ENCODE results near the gene SMOC2.
"Not testable (repeated sequence)": the region's sequence is repeated elsewhere in the genome, so short reads cannot be mapped to it uniquely, and the experiment has no call there.

Gene SMOC2

GRCh38 chr6:168692193-168692914, 251.4 kb downstream of the SMOC2 start:
- DNase-seq, result no peak

- not testable (repeated sequence) for DNase-seq
Observed at GRCh38 chr6:168692915-168693257, 251.9 kb downstream of the SMOC2 start.

- not testable (repeated sequence) for DNase-seq
Observed at GRCh38 chr6:168694797-168695196, 253.8 kb downstream of the SMOC2 start.

- DNase-seq, result no peak
Observed at GRCh38 chr6:168695701-168696100, 254.7 kb downstream of the SMOC2 start.

GRCh38 chr6:168698923-168699322, 257.9 kb downstream of the SMOC2 start:
- no peak for DNase-seq

- no peak for DNase-seq
Observed at GRCh38 chr6:168699631-168700295, 258.8 kb downstream of the SMOC2 start.

GRCh38 chr6:168700880-168701279, 259.9 kb downstream of the SMOC2 start:
- no peak for DNase-seq

GRCh38 chr6:168703990-168704389, 263.0 kb downstream of the SMOC2 start:
- DNase-seq, result no peak

GRCh38 chr6:168704678-168705077, 263.7 kb downstream of the SMOC2 start:
- no peak for DNase-seq

- DNase-seq, result not testable (repeated sequence)
Observed at GRCh38 chr6:168705271-168705670, 264.3 kb downstream of the SMOC2 start.

GRCh38 chr6:168706471-168707177, 265.6 kb downstream of the SMOC2 start:
- no peak for DNase-seq

GRCh38 chr6:168708526-168708925, 267.5 kb downstream of the SMOC2 start:
- no peak for DNase-seq

GRCh38 chr6:168708984-168709383, 268.0 kb downstream of the SMOC2 start:
- no peak for DNase-seq

GRCh38 chr6:168709390-168709789, 268.4 kb downstream of the SMOC2 start:
- no peak for DNase-seq

GRCh38 chr6:168709991-168710390, 269.0 kb downstream of the SMOC2 start:
- no peak for DNase-seq

- no peak for DNase-seq
Observed at GRCh38 chr6:168711049-168711640, 270.2 kb downstream of the SMOC2 start.

GRCh38 chr6:168711666-168712300, 270.8 kb downstream of the SMOC2 start:
- no peak for DNase-seq

- no peak for DNase-seq
Observed at GRCh38 chr6:168712993-168713392, 272.0 kb downstream of the SMOC2 start.

- DNase-seq, result no peak
Observed at GRCh38 chr6:168713839-168714238, 272.9 kb downstream of the SMOC2 start.

GRCh38 chr6:168714547-168715260, 273.7 kb downstream of the SMOC2 start:
- no peak for DNase-seq

- DNase-seq, result no peak
Observed at GRCh38 chr6:168715643-168716481, 274.9 kb downstream of the SMOC2 start.
